Amygdala (tissue), 56 donors: Measurements from ENCODE around the gene RFX6.

Source experiments
- DNase-seq, 56 donors: peaks; one replicate each; lab custom pipeline; 2025; lab: John Stamatoyannopoulos, UW

The RFX6 gene

DNA sequence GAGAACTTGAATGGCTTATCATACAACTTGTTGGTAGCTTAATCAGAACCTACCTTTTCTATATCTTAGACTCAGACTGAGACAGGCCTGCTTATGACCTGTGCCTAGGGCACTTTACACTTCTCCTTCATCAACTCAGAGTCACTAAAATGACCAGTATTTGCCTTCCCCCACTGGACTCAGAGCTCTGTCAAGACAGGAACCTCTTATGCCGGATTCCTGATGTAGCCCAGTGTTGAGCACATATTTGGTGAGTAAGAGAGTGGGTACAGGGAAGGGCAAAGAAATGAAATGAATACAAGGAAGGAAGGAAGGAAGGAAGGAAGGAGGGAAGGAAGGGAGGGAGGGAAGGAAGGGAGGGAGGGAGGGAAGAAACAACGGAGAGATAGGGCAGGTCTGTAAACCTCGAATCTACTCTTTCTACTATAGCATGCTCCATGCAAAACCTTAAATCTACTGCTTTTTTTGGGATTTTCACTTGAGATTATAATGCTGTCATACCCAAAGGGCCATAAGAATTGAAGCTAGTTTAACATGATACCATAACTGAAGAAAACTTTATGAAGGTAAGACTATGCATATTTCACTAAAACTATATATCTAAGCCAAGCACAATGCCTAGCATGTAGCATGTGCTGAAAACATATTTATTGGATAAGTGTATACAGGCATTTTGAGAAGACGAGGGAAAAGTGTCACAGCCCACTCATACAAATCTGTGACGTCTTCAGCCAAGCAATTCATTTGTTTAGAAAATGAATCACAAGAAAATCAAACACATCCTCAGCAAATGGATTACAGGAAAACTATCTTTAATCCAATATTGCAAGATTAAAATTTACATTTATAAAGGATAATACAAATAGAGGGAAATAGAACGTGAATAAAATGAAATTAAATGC is 89.9 kb downstream of the RFX6 start:
- no peak for DNase-seq

DNA sequence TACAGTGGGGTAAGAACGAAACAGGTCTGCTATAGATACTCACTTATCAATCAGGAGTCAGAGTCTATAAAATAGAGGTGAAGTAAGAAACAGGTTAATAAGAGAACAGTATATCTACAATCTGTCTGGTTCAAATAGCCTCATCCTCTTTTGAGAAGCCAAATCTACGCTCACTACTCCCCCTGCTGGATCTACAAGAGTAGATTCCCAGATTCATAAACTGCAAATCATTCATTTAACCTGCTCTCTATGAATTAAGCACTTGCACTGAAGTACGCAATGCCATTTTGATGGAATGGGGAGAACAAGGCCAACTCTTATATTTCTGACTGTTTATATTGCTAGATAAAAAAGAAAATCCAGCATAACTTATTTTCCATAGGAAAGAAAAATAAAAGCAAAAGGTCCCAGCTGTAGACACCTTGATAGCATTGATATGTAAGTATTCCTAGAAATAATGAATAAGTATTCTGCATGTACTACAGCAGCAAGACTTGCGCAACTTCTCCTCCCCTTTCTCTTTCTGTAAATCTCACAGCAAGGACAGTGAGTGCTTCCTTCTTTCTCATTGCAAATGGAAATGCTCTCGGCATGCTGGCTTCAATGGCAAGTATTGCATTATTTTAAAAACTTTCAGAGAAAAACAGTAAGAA is 92.3 kb downstream of the RFX6 start:
- peak in 4 of 56 donors; percentile 0 to 29 (median 2) for DNase-seq

DNA sequence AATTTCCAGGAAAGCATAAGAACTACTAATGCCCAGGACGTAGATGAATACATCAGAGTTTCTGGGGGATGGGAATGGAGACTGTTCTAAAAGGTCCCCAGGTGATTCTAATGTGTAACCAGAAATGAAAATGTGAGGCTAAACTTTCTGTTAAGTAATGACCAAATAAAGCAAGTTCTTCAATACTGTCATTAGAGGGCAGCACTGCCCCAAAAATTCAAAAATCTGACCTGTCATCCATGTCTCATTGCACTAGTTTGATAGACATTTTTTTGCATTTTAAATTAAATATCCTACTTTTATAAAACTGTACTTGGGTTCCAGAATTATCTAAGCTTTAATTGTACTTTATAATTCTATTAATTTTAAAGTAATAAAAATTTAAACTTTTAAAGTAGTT is 94.9 kb downstream of the RFX6 start:
- DNase-seq, result peak in 6 of 56 donors; percentile 1 to 26 (median 6)

DNA sequence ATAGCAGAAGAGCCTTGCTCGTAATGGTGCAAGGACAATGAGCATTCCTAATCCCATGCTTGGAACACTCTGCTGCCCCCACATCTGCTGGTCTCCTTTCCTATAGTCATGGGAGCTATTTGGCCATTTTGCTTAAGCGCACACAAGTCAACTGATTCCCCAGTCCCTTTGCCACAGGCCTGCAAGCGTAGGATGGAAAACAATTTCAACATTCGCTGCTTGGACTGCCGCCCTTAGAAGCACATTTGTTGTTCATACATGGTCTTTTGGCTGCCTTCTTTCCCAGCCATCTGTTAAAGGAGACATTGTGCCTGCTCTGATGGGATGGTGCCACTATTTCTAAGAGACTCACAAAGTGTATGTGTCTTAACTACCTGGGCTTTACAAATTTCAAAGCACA is 96.9 kb downstream of the RFX6 start:
- DNase-seq, result no peak

DNA sequence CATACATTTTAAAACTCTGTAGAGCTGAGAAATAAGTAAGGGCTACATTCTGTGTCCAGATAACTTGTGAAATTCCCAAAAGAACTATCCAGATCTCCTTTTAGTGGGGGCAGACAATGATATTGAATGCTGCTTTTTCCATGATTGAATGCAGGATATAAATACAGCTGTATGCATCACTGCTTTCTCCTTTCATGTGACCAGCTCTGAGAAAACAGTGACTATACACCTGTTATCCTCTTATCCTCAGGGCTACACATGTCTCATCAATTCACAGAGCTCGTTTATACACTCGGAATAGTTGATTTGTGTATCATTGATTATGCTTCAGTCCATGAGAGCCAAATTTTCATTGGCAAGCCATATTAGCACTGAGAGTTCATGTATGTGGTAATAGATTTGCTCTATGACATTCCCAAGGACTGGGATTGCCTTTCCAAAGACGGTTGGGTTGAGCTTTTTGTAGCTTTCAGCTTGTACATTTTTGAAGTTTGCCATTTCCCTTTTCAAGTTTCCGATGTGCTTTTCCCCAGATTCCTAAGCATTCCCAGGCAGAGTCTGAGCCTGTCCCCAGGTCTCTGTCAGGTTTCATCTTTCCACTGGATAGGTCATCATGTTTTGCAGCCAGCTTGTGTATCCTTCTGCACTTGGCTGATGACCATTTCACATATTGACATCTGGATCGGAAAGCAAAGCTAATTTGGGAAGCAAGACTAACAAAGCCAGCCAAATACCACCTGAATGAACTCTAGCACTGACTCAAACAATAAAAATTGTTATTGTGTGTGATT is 97.7 kb downstream of the RFX6 start:
- DNase-seq, result no peak

DNA sequence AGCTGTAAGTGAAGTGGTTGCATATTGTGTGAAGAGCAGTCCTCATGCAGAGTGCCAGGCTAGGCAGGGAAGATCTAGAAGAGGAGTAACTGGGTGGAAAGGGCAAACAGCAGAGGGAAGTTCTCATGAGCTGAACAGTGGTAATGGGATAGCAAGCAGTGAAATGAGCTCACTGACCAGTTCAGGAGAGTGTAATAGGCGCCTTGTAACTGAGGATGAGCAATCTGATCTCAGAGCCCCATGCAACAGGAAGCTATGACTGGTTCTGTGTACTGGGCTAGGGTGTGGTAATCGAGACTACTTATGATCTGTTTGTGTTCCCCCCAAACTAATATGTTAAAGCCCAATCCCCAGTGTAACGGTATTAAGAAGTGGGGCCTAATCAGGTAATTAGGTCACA is 98.6 kb downstream of the RFX6 start:
- DNase-seq, result no peak

DNA sequence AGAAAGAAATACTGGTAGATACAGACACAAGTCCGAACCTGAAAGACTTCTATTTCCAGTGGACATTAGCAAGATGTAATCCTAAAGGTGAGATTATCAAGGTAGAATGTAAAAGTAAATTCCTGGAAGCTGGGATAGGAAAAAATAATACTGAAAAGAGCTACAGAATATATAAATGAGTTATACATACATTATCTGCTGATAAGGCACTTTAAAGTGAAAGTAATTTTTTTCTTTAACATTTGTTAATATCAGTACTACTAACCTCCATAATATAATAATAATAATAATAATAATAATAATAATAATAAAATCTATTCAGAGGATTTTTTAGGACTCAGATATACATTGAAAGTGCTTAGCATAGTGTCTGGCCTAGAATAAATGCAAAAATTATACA is 102.5 kb downstream of the RFX6 start:
- DNase-seq, result no peak
